PFSK-1 (cell line): ENCODE measurements around the gene ATG4D.

ENCODE experiments used
- FOXP2 ChIP-seq: optimal IDR thresholded peaks from 2 replicates; pipeline ENCODE3; 2011; ENCODE audit warnings: borderline replicate concordance, control low read depth, inconsistent platforms; ENCODE audit not compliant: insufficient read depth; ENCODE audit errors: extremely low read length, extremely low read depth
- POLR2AphosphoS5 ChIP-seq: IDR thresholded peaks from 2 replicates; pipeline ENCODE4 v1.6.1; 2012; ENCODE audit warnings: low read depth, mild to moderate bottlenecking, control low read depth, low read length, moderate library complexity
- SIN3A ChIP-seq: IDR thresholded peaks from 2 replicates; pipeline ENCODE4 v1.6.1; 2012; ENCODE audit warnings: mild to moderate bottlenecking, low read length, moderate library complexity, borderline replicate concordance; ENCODE audit not compliant: insufficient read depth
- TAF1 ChIP-seq: IDR thresholded peaks from 2 replicates; pipeline ENCODE4 v1.6.1; 2012; ENCODE audit warnings: low read length, control low read depth, borderline replicate concordance; ENCODE audit not compliant: insufficient read depth
- TF ChIP-seq, protein P1 (sequence below), 2 experiments: IDR thresholded peaks; 2 replicates each; pipeline versions ENCODE4 v1.6.1 to v1.8.0; 2011 to 2012; ENCODE audit warnings: low read depth in 2 of 2, low read length in 2 of 2, control low read depth in 1 of 2, inconsistent platforms in 1 of 2, mild to moderate bottlenecking in 1 of 2, moderate library complexity in 1 of 2; ENCODE audit not compliant: insufficient read depth in 1 of 2

The ATG4D gene

DNA sequence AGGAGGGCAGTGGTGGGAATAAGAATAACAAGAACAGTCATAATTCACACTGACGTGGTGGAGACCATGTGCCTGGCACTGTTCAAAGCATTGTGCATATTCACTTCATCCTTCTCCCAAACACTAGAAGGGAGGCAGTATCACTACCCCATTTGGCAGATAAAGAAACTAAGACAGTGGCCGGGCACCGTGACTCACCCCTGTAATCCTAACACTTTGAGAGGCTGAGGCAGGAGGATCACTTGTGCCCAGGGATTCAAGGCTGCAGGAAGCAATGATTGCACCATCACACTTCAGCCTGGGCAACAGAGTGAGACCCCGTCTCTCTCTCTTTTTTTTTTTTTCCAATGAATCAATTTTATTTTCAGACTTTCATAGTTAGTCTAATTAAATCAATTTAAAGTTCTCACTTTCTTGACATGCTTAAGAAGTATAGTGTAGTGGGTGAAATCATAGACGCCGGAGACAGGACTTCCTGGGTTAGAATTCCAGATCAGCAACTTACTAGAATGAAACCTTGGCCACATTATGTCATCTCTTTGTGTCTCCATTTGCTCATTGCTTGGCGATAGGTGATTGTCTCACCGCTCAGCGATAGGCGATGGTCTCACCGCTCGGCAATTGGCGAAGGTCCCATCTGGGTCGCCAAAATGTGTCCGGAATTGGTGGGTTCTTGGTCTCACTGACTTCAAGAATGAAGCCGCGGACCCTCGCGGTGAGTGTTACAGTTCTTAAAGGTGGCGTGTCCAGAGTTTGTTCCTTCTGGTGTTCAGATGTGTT is 5.3 kb upstream of the ATG4D start:
- TF ChIP-seq SIN3A, result no peak

DNA sequence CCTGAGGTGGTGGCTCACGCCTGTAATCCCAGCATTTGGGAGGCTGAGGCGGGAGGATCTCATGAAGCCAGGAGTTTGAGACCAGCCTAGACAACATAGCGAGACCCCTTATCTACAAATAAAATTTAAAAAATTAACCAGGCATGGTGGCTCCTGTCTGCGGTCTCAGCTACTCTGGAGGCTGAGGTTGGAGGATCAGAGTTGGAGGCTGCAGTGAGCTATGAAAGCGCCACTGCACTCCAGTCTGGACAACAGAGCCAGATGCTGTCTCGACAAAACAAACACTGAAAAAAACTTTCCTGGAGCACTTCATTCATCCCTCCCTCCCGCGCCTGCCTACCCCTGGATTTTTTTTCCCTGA is 665 bp upstream of the ATG4D start:
- TF ChIP-seq, protein P1, sequence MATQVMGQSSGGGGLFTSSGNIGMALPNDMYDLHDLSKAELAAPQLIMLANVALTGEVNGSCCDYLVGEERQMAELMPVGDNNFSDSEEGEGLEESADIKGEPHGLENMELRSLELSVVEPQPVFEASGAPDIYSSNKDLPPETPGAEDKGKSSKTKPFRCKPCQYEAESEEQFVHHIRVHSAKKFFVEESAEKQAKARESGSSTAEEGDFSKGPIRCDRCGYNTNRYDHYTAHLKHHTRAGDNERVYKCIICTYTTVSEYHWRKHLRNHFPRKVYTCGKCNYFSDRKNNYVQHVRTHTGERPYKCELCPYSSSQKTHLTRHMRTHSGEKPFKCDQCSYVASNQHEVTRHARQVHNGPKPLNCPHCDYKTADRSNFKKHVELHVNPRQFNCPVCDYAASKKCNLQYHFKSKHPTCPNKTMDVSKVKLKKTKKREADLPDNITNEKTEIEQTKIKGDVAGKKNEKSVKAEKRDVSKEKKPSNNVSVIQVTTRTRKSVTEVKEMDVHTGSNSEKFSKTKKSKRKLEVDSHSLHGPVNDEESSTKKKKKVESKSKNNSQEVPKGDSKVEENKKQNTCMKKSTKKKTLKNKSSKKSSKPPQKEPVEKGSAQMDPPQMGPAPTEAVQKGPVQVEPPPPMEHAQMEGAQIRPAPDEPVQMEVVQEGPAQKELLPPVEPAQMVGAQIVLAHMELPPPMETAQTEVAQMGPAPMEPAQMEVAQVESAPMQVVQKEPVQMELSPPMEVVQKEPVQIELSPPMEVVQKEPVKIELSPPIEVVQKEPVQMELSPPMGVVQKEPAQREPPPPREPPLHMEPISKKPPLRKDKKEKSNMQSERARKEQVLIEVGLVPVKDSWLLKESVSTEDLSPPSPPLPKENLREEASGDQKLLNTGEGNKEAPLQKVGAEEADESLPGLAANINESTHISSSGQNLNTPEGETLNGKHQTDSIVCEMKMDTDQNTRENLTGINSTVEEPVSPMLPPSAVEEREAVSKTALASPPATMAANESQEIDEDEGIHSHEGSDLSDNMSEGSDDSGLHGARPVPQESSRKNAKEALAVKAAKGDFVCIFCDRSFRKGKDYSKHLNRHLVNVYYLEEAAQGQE (IDR thresholded peaks at IDR 0.05; ENCODE audit: insufficient read depth in 1 of 2, low read depth in 2 of 2, low read length in 2 of 2), result no peak
- TF ChIP-seq SIN3A (no peak), FOXP2 (no peak), POLR2AphosphoS5 (no peak), TAF1 (no peak)

DNA sequence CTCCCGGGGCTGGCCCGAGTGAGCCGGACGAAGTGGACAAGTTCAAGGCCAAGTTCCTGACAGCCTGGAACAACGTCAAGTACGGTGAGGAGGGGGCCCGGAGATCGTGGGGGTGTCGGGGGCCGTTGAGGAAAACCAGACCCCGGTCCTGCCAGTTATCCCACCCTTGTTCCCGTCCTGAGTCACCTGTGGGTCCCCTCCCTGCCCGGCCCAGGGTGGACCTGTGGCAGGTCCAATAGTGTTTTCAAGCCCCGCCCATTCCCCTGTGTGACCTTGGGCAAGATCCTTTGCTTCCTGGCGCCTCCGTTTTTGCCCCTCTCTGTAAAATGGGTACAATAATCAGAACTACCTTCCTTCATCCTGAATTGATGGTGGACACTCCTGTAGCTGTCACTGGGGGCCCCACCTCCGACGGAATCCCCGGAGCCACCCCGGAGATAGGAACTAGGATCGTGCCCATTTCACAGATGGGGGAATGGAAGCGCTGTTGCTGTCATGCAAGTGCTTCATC is 593 bp downstream of the ATG4D start:
- no peak for TF ChIP-seq TAF1
- TF ChIP-seq, protein P1 (IDR thresholded peaks at IDR 0.05; ENCODE audit: insufficient read depth in 1 of 2, low read depth in 2 of 2, low read length in 2 of 2), result no peak
- no peak for TF ChIP-seq SIN3A
- TF ChIP-seq POLR2AphosphoS5, result no peak
- TF ChIP-seq FOXP2, result no peak

DNA sequence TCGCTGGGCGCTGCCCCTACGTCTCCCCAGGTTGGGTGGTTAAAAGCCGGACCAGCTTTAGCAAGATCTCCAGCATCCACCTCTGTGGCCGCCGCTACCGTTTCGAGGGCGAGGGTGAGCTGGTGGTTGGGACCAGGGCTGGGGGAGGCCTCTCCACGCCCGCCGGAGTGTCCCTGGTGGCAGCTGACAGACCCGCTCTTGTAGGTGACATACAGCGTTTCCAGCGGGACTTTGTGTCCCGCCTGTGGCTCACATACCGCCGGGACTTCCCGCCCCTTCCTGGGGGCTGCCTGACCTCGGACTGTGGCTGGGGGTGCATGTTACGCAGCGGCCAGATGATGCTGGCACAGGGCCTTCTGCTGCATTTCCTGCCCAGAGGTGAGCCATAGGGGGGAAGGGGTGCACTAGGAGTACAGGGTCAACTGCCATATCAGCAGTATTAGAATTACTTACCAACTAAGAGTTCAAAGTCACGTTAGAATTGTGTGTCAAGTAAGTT is 1.1 kb downstream of the ATG4D start:
- no peak for TF ChIP-seq SIN3A
- TF ChIP-seq POLR2AphosphoS5, result no peak
- TF ChIP-seq, protein P1 (IDR thresholded peaks at IDR 0.05; ENCODE audit: insufficient read depth in 1 of 2, low read depth in 2 of 2, low read length in 2 of 2), result no peak
- TF ChIP-seq FOXP2, result no peak
- no peak for TF ChIP-seq TAF1

DNA sequence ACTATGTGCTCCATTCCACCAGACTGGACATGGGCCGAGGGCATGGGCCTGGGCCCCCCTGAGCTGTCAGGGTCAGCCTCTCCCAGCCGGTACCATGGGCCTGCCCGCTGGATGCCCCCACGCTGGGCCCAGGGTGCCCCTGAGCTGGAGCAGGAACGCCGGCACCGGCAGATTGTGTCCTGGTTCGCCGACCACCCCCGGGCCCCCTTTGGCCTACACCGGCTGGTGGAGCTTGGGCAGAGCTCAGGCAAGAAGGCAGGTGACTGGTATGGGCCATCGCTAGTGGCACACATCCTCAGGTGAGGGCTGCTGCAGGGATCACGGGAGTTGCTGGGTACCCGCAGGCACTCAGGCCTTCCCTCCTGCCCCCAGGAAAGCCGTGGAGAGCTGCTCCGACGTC is 3.1 kb downstream of the ATG4D start:
- TF ChIP-seq FOXP2, result no peak
- TF ChIP-seq POLR2AphosphoS5, result no peak
- no peak for TF ChIP-seq SIN3A
- no peak for TF ChIP-seq TAF1
- TF ChIP-seq, protein P1 (IDR thresholded peaks at IDR 0.05; ENCODE audit: insufficient read depth in 1 of 2, low read depth in 2 of 2, low read length in 2 of 2), result no peak
